HG03521 (cell line): ENCODE results near the gene MAGEA6.
"Not testable (repeated sequence)": the region's sequence is repeated elsewhere in the genome, so short reads cannot be mapped to it uniquely, and the experiment has no call there.

Experiments used
- ATAC-seq: cut with Tn5 transposase; IDR thresholded peaks from one replicate; pipeline ENCODE4 v1.9.1; 2021; ENCODE audit warnings: mild to moderate bottlenecking, moderate library complexity; ENCODE audit not compliant: unreplicated experiment

MAGEA6 gene

GRCh38 chrX:152734143-152734858 is 35.2 kb downstream of the MAGEA6 start:
- not testable (repeated sequence) for ATAC-seq

GRCh38 chrX:152733261-152733975 is 36.1 kb downstream of the MAGEA6 start, which contains the start of the genes CSAG1 and MAGEA12:
CSAG1 (minus strand) TSS chrX:152733721; CDS start chrX:152732460, 1,261 bp downstream.
MAGEA12 (plus strand) TSS chrX:152733757; CDS start chrX:152736162, 2,405 bp downstream.
- no peak for ATAC-seq

- no peak for ATAC-seq
These were observed 44.1 kb downstream of the MAGEA6 start for GRCh38 chrX:152725409-152725808.
